HL-60/S4 (cell line): ENCODE data around the gene NEGR1.
"Not testable (repeated sequence)": the region's sequence is repeated elsewhere in the genome, so short reads cannot be mapped to it uniquely, and the experiment has no call there.

ENCODE experiments used
- in situ Hi-C: fragments of 300-500 bp; cut with MboI; formaldehyde crosslinking; loops from 2 replicates; pipeline ENCODE4 v1.14.3; 2022; ENCODE audit warnings: low sequenced_read_pairs

NEGR1 gene

GRCh38 chr1:71956613-71957285, 325.6 kb downstream of the NEGR1 start:
- in situ Hi-C loops, result no loop called here

GRCh38 chr1:71950579-71950978, 331.8 kb downstream of the NEGR1 start:
- in situ Hi-C loops, result no loop called here

- in situ Hi-C loops, result no loop called here
Observed at GRCh38 chr1:71949681-71950080, 332.7 kb downstream of the NEGR1 start.

- in situ Hi-C loops, result no loop called here
Observed at GRCh38 chr1:71948561-71948960, 333.8 kb downstream of the NEGR1 start.

DNA sequence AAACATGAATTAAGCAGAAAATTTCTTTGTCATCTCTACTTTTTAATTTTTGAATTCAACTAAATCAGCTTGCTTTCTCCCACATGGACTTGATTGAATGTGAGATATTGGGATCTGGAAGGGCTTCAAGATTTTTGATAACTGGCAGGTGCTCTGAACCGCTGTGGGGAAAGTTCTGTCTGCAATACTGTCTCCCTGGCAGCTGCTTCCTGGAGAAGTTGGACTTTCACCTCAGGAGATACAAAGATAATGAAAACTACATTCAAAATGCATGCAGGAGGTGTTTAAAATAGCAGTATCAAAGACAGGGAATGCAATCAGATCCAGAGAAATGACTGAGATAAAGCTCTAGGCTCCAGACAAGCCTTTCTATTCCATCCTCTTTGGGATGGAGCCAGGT, 338.3 kb downstream of the NEGR1 start:
- in situ Hi-C loops, result no loop called here

DNA sequence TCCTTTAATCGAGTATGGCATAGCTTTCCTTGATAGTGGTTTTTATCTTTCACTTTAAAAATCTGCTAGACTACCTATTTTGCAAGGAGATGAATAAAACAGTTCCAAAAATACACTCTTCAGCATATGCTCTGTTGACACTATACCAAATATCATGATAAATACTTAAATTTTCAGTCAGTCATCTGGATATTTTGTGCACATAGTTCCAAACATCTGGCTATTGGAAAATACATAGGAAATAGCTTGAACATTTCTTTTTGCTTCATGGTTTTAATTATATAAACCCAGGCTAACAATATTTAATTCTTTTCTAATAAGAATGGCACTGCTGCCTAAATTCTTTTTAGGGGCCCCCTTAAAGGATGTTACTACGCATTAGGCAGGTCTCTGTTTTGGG, 342.1 kb downstream of the NEGR1 start:
- in situ Hi-C loops, result no loop called here

DNA sequence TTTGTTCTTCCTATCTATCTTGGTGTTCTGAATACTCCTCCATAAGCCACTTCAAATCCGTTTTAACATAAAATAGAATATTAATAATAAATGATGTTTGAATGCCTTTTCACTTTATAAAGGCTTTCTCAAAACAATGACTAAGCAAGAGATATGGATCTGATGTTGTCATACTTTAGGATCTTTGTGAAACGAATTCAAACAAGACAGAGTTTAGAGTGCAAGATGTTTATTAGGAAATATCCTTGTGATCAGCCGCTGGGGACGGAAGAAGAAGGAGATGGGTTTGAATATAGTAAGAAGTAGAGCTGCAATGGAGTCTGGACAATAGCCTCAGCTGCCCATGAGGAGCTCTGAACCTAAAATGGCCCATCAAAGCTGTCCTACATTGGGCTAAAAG, 351.8 kb downstream of the NEGR1 start:
- in situ Hi-C loops, result no loop called here

DNA sequence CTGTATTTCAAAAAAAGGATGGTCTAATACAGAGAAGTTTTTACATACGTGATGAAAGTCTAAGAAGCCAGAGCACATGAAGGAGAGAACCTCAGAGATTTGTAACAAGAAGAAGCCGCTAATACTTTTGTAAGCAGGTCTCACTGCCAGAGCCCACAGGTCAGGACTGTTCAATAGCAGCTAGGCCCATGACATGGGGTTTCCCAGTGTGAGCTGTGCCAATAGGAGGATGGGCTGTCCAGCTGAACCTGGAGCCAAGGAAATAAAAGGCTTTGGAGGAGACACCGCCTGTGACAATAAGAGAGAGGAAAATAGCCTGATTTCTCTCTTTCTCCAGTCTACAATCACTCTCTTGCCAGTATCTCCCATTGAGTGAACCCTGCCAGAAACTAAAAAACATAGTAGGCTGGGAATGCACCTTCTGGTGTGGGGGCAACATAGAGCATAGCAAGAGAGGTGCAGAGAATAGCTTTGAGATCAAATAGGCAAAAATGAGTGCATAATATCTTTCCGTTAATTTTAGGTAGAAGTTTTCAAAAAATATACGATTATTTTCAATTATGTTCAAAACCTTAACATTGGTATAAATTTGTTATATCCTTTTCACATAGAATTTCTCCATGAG, 360.3 kb downstream of the NEGR1 start:
- in situ Hi-C loops, result no loop called here

- in situ Hi-C loops, result no loop called here
Observed at GRCh38 chr1:71921204-71921603, 361.1 kb downstream of the NEGR1 start.

DNA sequence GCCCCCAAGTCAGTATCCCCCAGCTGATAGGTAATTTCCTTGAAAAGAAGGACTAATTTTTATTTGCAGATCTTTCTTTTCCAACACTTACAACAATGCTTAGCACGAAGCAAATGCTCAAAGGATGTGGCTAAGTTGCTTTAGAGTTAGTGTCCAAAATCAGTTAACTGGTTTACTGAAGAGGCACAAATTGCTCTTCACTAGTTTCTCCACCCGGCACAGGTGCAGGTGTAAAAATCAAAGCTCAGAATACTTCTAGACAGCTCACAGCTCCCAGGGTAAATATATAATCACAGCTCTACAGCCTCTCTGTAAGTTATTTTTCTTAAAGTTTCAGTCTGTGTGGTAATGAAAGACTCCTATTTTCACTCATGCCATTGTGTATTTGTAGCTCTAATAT, 361.8 kb downstream of the NEGR1 start:
- in situ Hi-C loops, result no loop called here

- in situ Hi-C loops, result no loop called here
Observed at GRCh38 chr1:71919811-71920509, 362.4 kb downstream of the NEGR1 start.

GRCh38 chr1:71918630-71919029, 363.7 kb downstream of the NEGR1 start:
- in situ Hi-C loops, result no loop called here

DNA sequence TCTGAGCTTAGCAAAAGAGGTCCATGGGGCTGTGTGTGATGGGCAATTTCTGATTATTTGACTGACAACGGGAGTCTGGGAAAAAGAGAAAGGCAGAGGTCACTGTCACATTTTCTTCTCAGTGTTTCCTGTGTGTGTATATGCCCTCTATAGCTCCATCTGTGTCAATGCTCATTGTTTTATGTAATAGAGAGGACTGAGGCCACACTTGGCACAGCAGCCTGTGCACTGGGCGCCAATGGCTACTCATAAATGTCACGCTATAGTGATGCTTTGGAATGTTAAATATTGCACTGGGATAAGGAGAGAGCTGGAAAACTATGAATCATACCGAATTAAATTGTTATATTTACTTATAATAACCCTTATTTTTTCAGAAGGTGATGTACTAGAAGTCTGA, 365.4 kb downstream of the NEGR1 start:
- in situ Hi-C loops, result no loop called here

GRCh38 chr1:71914626-71915025, 367.7 kb downstream of the NEGR1 start:
- in situ Hi-C loops, result no loop called here

- in situ Hi-C loops, result no loop called here
Observed at GRCh38 chr1:71908871-71909390, 373.4 kb downstream of the NEGR1 start.

- in situ Hi-C loops, result no loop called here
Observed at GRCh38 chr1:71908303-71908702, 374.0 kb downstream of the NEGR1 start.

DNA sequence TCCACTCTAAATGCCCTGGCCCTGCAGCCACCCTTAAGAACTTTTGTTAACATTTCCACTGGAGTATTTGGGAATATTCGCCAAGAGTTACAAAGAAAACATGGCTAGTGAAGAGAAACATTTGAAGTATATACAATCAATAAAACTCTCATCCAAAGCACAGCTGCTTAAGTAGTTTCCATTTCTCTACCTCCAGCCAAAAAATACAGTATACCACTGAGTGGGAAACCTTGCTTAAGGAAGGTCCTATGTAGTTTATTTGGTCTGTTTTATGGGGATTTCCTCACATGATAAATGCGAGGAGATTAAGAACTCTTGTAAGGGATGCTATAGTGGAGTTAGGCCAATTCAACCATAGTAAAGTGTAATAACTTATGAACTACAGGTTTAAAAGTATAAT, 382.5 kb downstream of the NEGR1 start:
- in situ Hi-C loops, result no loop called here

GRCh38 chr1:71888166-71888565, 394.2 kb downstream of the NEGR1 start:
- in situ Hi-C loops, result not testable (repeated sequence)

- in situ Hi-C loops, result no loop called here
Observed at GRCh38 chr1:71885171-71885570, 397.2 kb downstream of the NEGR1 start.

GRCh38 chr1:71882637-71883036, 399.7 kb downstream of the NEGR1 start:
- in situ Hi-C loops, result no loop called here

- in situ Hi-C loops, result no loop called here
Observed at GRCh38 chr1:71882226-71882625, 400.1 kb downstream of the NEGR1 start.

- in situ Hi-C loops, result no loop called here
Observed at GRCh38 chr1:71881611-71882010, 400.7 kb downstream of the NEGR1 start.
